Panc1 (cell line): ENCODE measurements around the gene LITAF. TPM values are rescaled to one million over a fixed set of nuclear protein-coding genes. Genes with fewer than 3 reads are reported as not detected.

Experiments
- ATAC-seq: fragments of 200-7000 bp; cut with Tn5 transposase; 2 replicates; pipeline ENCODE4 v1.9.1; 2020; ENCODE audit warnings: mild to moderate bottlenecking, moderate library complexity
- BruUV-seq: library from RNA; stranded (reverse); fragments of 400-500 nt; replicated peaks from 2 replicates; lab custom pipeline; 2021; lab: Mats Ljungman, UMichigan
- CTCF ChIA-PET: fragments of 300-600 bp; sonication (Branson Sonifier 250); formaldehyde crosslinking; loops from one replicate; lab custom pipeline; 2022; ENCODE audit warnings: antibody characterized with exemption; lab: Charles Lee
- POLR2A ChIA-PET: fragments of 300-600 bp; sonication (Branson Sonifier 250); formaldehyde crosslinking; loops from one replicate; lab custom pipeline; 2022; ENCODE audit warnings: antibody characterized with exemption; lab: Charles Lee
- DNase-seq: peaks from one replicate; pipeline ENCODE4 v3.0.0-alpha.2; 2010; ENCODE audit warnings: low read depth, low spot score
- H3K27ac ChIP-seq: 2 replicates; pipeline ENCODE4 v1.5.1; 2011; ENCODE audit warnings: mild to moderate bottlenecking, low read length, inconsistent platforms
- H3K27me3 ChIP-seq: fragments of 200-500 bp; sonication (Bioruptor generic); 2 replicates; pipeline ENCODE4 v1.6.0; 2014; ENCODE audit warnings: low read length, inconsistent platforms; ENCODE audit not compliant: control insufficient read depth, insufficient read depth
- H3K36me3 ChIP-seq: fragments of 200-500 bp; sonication (Bioruptor generic); 2 replicates; pipeline ENCODE4 v1.5.1; 2014; ENCODE audit warnings: inconsistent platforms, mild to moderate bottlenecking, low read length, moderate library complexity; ENCODE audit not compliant: control insufficient read depth, insufficient read depth
- H3K4me1 ChIP-seq: 2 replicates; pipeline ENCODE4 v1.5.1; 2011; ENCODE audit warnings: inconsistent platforms, mild to moderate bottlenecking, low read length, moderate library complexity; ENCODE audit not compliant: control insufficient read depth, insufficient read depth
- H3K4me3 ChIP-seq, 2 experiments: 2 replicates each; pipeline ENCODE4 v1.5.1; 2011 to 2012; ENCODE audit warnings: low read depth in 2 of 2, low read length in 2 of 2, mild to moderate bottlenecking in 2 of 2, inconsistent platforms in 1 of 2, moderate library complexity in 1 of 2
- H3K9me3 ChIP-seq: fragments of 200-500 bp; sonication (Bioruptor generic); 2 replicates; pipeline ENCODE4 v1.5.1; 2014; ENCODE audit warnings: low read depth, mild to moderate bottlenecking, inconsistent platforms, low read length, moderate library complexity; ENCODE audit not compliant: control insufficient read depth, insufficient read depth
- POLR2AphosphoS5 ChIP-seq: IDR thresholded peaks from 2 replicates; pipeline ENCODE4 v1.6.1; 2012; ENCODE audit warnings: mild to moderate bottlenecking, low read depth, low read length, moderate library complexity
- SIN3A ChIP-seq: IDR thresholded peaks from 2 replicates; pipeline ENCODE4 v1.6.1; 2012; ENCODE audit warnings: low read depth, mild to moderate bottlenecking, low read length, moderate library complexity, borderline replicate concordance; ENCODE audit not compliant: insufficient read depth
- TCF7L2 ChIP-seq: IDR thresholded peaks from 2 replicates; pipeline ENCODE4 v1.6.1; 2011; ENCODE audit warnings: mild to moderate bottlenecking, low read depth, low read length, inconsistent platforms
- in situ Hi-C: cut with HindIII; loops from 2 replicates; pipeline ENCODE4 v1.10.0; 2016; ENCODE audit warnings: low sequenced_read_pairs, low pct_unique_long_range_greater_than_20kb
- intact Hi-C: fragments of 100-400 bp; cut with micrococcal nuclease; formaldehyde crosslinking; loops from one replicate; pipeline ENCODE4 v1.10.0; 2022; ENCODE audit not compliant: unreplicated experiment
- total RNA-seq: library from RNA; stranded (reverse); gene quantifications from one replicate; pipeline ENCODE4 v1.2.1, GENCODE V29; 2021; ENCODE audit not compliant: unreplicated experiment
- TF ChIP-seq, protein P1 (sequence below): fragments of 450-650 bp; IDR thresholded peaks from 2 replicates; pipeline ENCODE4 v1.5.1; 2017; ENCODE audit warnings: mild to moderate bottlenecking
- TF ChIP-seq, protein P2 (sequence below), 2 experiments: IDR thresholded peaks; 2 replicates each; pipeline ENCODE4 v1.6.1; 2011 to 2012; ENCODE audit warnings: low read depth in 2 of 2, control low read depth in 1 of 2, low read length in 1 of 2, mild to moderate bottlenecking in 1 of 2, moderate library complexity in 1 of 2; ENCODE audit not compliant: insufficient read depth in 1 of 2

LITAF gene
- total RNA-seq, 1 experiment from 2014 or later: 85.2 TPM

DNA sequence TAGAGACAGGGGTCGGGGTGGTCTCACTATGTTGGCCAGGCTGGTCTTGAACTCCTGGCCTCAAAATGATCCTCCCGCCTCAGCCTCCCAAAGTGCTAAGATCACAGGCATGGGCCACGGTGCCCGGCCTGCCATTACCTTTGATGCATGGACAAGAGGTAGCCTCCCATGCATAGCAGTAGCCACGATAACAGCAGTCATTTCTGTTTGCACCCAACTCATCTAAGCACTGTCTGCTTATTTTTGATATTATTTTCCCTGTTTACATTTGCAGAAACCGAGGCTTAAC lies 44.0 kb upstream of the LITAF start:
- H3K9me3 ChIP-seq: no peaks in the 10 kb centered on the region
- intact Hi-C loops (no loop called here), in situ Hi-C loops (no loop called here)
- DNase-seq (no peak), ATAC-seq (no peak)
- H3K36me3 ChIP-seq: no peaks in the 10 kb centered on the region
- no peak overlapping the region for H3K27ac ChIP-seq
- CTCF ChIA-PET: no interaction called here
- no peaks in the 10 kb centered on the region for H3K27me3 ChIP-seq
- no TSS peak for BruUV-seq
- no peak overlapping the region for H3K4me3 ChIP-seq
- TF ChIP-seq POLR2AphosphoS5 (no peak), SIN3A (no peak)
- POLR2A ChIA-PET: interaction anchor here (0.6 kb wide), 1 partner anchor 1241 kb away, joined by 11 read pairs; no protein-coding TSS in a partner anchor
- H3K4me1 ChIP-seq: no peaks in the 10 kb centered on the region

DNA sequence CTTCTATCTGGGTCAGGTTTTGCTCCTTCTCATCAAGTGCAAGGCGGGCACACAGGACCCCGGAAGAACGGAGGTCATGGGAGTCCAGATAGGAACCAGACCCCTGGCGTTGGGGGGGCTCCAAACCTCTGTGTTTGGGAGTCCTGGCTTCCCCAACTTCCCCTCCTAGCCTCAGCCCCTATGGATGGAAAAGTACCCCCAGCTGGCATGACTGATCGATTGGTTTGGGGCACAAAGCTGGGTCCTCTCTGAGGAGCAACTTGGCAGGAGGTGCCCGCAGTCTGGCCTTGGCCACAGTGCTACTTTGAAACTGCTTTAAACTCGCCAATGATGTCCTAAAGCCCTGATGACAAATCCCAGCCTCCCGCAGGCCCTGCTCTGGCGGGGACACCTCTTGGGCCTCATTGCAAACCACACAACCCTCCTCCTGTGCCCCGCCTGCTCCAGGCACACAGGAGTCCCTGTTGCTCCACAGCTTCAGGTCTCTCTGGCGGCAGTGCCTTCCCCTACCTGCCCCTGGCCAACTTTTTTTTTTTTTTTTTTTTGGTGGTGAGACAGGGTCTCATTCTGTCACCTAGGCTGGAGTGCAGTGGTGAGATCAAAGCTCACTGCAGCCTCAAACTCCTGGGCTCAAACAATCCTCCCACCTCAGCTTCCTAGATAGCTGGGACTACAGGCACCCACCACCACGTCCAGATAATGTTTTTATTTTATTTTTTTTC lies 43.5 kb upstream of the LITAF start:
- intact Hi-C loops: no loop called here
- ATAC-seq (peak; percentile 40; the same call in 1 of the 2 replicates), DNase-seq (no peak)
- Histone ChIP-seq H3K4me1 (no peaks in the 10 kb centered on the region), H3K36me3 (no peaks in the 10 kb centered on the region), H3K4me3 (no peak overlapping the region), H3K27ac (no peak overlapping the region), H3K9me3 (no peaks in the 10 kb centered on the region), H3K27me3 (no peaks in the 10 kb centered on the region)
- ChIA-PET CTCF (no interaction called here), POLR2A (interaction anchor here (0.6 kb wide), 1 partner anchor 1240 kb away, joined by 11 read pairs; no protein-coding TSS in a partner anchor)
- in situ Hi-C loops: no loop called here
- TF ChIP-seq, protein P1, sequence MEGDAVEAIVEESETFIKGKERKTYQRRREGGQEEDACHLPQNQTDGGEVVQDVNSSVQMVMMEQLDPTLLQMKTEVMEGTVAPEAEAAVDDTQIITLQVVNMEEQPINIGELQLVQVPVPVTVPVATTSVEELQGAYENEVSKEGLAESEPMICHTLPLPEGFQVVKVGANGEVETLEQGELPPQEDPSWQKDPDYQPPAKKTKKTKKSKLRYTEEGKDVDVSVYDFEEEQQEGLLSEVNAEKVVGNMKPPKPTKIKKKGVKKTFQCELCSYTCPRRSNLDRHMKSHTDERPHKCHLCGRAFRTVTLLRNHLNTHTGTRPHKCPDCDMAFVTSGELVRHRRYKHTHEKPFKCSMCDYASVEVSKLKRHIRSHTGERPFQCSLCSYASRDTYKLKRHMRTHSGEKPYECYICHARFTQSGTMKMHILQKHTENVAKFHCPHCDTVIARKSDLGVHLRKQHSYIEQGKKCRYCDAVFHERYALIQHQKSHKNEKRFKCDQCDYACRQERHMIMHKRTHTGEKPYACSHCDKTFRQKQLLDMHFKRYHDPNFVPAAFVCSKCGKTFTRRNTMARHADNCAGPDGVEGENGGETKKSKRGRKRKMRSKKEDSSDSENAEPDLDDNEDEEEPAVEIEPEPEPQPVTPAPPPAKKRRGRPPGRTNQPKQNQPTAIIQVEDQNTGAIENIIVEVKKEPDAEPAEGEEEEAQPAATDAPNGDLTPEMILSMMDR: no peak
- no peak for TF ChIP-seq POLR2AphosphoS5
- no TSS peak for BruUV-seq

DNA sequence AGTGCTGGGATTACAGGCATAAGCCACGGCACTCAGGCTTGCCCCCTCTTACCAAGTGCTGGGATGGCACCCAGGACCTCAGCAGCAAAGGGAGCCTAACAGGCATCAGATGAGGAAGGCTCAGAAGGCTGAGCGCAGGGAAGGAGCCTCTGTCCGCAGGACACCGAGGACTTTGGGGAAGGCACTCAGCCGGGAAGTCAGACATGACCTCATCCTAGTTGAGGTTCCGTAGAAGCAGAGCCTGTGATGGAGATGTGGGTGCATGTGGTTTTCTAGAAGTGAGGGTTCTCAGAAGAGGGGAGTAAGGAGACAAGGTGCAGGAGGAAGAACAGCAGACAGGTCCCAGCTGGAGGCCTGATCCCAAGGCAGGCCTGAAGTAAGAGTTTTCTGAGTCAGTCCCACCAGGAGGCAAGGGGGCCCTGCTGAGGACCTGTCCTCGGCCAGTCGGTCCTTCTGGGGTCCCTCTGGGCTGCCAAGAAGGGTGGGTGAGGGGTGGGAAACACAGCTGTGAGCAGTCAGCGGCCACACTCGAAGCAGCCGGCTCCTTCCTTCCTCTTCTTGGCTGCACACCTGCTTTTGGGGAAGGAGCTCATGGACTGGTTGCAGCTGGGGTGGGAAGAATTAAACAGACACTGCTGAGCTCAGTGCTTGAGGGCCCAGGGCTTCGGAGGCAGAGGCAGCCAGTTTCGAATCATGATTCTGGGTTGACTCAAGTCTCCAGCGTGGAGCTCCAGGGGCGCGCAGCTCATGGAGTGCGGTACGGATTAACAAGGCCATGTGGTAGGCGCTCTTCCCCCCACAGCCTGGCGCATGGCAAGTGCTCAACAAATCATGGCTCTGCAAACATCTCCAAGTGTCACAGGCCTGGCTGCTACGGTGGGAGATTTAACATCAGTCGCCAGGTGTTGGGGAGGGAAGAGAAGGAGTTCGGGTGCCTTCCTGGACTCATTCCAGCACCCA lies 42.6 kb upstream of the LITAF start:
- no peaks in the 10 kb centered on the region for H3K4me1 ChIP-seq
- BruUV-seq: no TSS peak
- no peaks in the 10 kb centered on the region for H3K27me3 ChIP-seq
- H3K9me3 ChIP-seq: no peaks in the 10 kb centered on the region
- H3K27ac ChIP-seq: no peak overlapping the region
- TF ChIP-seq SIN3A (no peak), TCF7L2 (no peak), POLR2AphosphoS5 (no peak)
- TF ChIP-seq, protein P1: no peak
- TF ChIP-seq, protein P2, sequence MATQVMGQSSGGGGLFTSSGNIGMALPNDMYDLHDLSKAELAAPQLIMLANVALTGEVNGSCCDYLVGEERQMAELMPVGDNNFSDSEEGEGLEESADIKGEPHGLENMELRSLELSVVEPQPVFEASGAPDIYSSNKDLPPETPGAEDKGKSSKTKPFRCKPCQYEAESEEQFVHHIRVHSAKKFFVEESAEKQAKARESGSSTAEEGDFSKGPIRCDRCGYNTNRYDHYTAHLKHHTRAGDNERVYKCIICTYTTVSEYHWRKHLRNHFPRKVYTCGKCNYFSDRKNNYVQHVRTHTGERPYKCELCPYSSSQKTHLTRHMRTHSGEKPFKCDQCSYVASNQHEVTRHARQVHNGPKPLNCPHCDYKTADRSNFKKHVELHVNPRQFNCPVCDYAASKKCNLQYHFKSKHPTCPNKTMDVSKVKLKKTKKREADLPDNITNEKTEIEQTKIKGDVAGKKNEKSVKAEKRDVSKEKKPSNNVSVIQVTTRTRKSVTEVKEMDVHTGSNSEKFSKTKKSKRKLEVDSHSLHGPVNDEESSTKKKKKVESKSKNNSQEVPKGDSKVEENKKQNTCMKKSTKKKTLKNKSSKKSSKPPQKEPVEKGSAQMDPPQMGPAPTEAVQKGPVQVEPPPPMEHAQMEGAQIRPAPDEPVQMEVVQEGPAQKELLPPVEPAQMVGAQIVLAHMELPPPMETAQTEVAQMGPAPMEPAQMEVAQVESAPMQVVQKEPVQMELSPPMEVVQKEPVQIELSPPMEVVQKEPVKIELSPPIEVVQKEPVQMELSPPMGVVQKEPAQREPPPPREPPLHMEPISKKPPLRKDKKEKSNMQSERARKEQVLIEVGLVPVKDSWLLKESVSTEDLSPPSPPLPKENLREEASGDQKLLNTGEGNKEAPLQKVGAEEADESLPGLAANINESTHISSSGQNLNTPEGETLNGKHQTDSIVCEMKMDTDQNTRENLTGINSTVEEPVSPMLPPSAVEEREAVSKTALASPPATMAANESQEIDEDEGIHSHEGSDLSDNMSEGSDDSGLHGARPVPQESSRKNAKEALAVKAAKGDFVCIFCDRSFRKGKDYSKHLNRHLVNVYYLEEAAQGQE (IDR thresholded peaks at IDR 0.05; ENCODE audit: insufficient read depth in 1 of 2, low read depth in 2 of 2, low read length in 1 of 2): no peak
- ATAC-seq (no peak), DNase-seq (no peak)
- ChIA-PET POLR2A (no interaction called here), CTCF (interaction anchor here (0.5 kb wide), 1 partner anchor 222 kb away, joined by 3 read pairs; no protein-coding TSS in a partner anchor)
- in situ Hi-C loops (no loop called here), intact Hi-C loops (no loop called here)
- no peak overlapping the region for H3K4me3 ChIP-seq
- no peaks in the 10 kb centered on the region for H3K36me3 ChIP-seq
